Neural cell (in vitro differentiated cells): Measurements from ENCODE around the gene NR2F6. TPM values are rescaled to one million over a fixed set of nuclear protein-coding genes. Genes with fewer than 3 reads are reported as not detected.

Source experiments
- H2AFZ ChIP-seq: fragments of 200-600, 300-800 bp; sonication (generic), shearing (Covaris generic); 2 replicates; pipeline ENCODE4 v1.6.0; 2014; ENCODE audit warnings: low read depth, mild to moderate bottlenecking, antibody characterized with exemption, low read length, moderate library complexity
- H3F3A ChIP-seq: fragments of 200-600 bp; shearing (Covaris generic); 2 replicates; pipeline ENCODE4 v1.6.1; 2016; ENCODE audit warnings: mild to moderate bottlenecking, moderate library complexity, mixed read lengths, antibody characterized with exemption, low read length; ENCODE audit not compliant: insufficient read depth, poor library complexity, severe bottlenecking
- H3K27ac ChIP-seq: fragments of 200-600, 300-800 bp; sonication (generic), shearing (Covaris generic); 2 replicates; pipeline ENCODE4 v1.5.1; 2014; ENCODE audit warnings: mild to moderate bottlenecking, low read length, moderate library complexity
- H3K27me3 ChIP-seq: fragments of 300-800, 200-600 bp; sonication (generic), shearing (Covaris generic); 2 replicates; pipeline ENCODE4 v1.6.0; 2014; ENCODE audit warnings: mild to moderate bottlenecking, low read depth, low read length, moderate library complexity; ENCODE audit not compliant: insufficient read depth
- H3K36me3 ChIP-seq: fragments of 300-800, 200-600 bp; sonication (generic), shearing (Covaris generic); 2 replicates; pipeline ENCODE4 v1.5.1; 2014; ENCODE audit warnings: mild to moderate bottlenecking, antibody characterized with exemption, low read length, moderate library complexity; ENCODE audit not compliant: insufficient read depth
- H3K4me2 ChIP-seq: fragments of 300-800, 200-600 bp; sonication (generic), shearing (Covaris generic); 2 replicates; pipeline ENCODE4 v1.6.0; 2014; ENCODE audit warnings: mild to moderate bottlenecking, low read length
- H3K4me3 ChIP-seq: fragments of 300-800, 200-600 bp; sonication (generic), shearing (Covaris generic); 2 replicates; pipeline ENCODE4 v1.5.1; 2014; ENCODE audit warnings: mild to moderate bottlenecking, low read length, moderate library complexity
- H3K79me2 ChIP-seq: fragments of 200-600 bp; shearing (Covaris generic); replicated peaks from 2 replicates; pipeline ENCODE4 v1.6.0; 2014; ENCODE audit warnings: mild to moderate bottlenecking, low read length, moderate library complexity; ENCODE audit not compliant: insufficient read depth
- H3K9ac ChIP-seq: fragments of 300-800, 200-600 bp; sonication (generic), shearing (Covaris generic); 2 replicates; pipeline ENCODE4 v1.6.1; 2016; ENCODE audit warnings: mild to moderate bottlenecking, low read length, mixed read lengths
- H3K9me2 ChIP-seq: fragments of 200-600 bp; shearing (Covaris generic); 2 replicates; pipeline ENCODE4 v1.6.1; 2016; ENCODE audit warnings: mild to moderate bottlenecking, low read length, mixed read lengths; ENCODE audit not compliant: insufficient read depth
- H3K9me3 ChIP-seq: fragments of 200-600, 300-800 bp; sonication (generic), shearing (Covaris generic); 2 replicates; pipeline ENCODE4 v1.6.1; 2016; ENCODE audit warnings: mild to moderate bottlenecking, mixed run types, low read length, moderate library complexity, mixed read lengths
- H4K20me1 ChIP-seq: fragments of 200-600 bp; shearing (Covaris generic); 2 replicates; pipeline ENCODE4 v1.6.1; 2016; ENCODE audit warnings: mild to moderate bottlenecking, mixed run types; ENCODE audit not compliant: insufficient read depth
- EP300 ChIP-seq: fragments of 450-650 bp; conservative IDR thresholded peaks from 2 replicates; pipeline ENCODE4 v1.6.1; 2014; ENCODE audit warnings: antibody characterized with exemption, mild to moderate bottlenecking, moderate library complexity; ENCODE audit not compliant: poor library complexity, severe bottlenecking
- EZH2 ChIP-seq: fragments of 200-600, 300-800 bp; shearing (Covaris generic), sonication (generic); IDR thresholded peaks from 2 replicates; pipeline ENCODE4 v1.6.1; 2014; ENCODE audit warnings: antibody characterized with exemption, low read length, borderline replicate concordance, mild to moderate bottlenecking; ENCODE audit not compliant: insufficient read depth, poor library complexity, severe bottlenecking
- MXI1 ChIP-seq: fragments of 450-650 bp; conservative IDR thresholded peaks from 2 replicates; pipeline ENCODE4 v1.6.1; 2014; ENCODE audit warnings: antibody characterized with exemption, mild to moderate bottlenecking; ENCODE audit not compliant: poor library complexity, severe bottlenecking
- POLR2AphosphoS5 ChIP-seq: IDR thresholded peaks from 2 replicates; pipeline ENCODE4 v1.6.1; 2012
- RAD21 ChIP-seq: fragments of 450-650 bp; conservative IDR thresholded peaks from 2 replicates; pipeline ENCODE4 v1.6.1; 2014; ENCODE audit warnings: antibody characterized with exemption, mild to moderate bottlenecking, moderate library complexity
- SMC3 ChIP-seq: fragments of 450-650 bp; conservative IDR thresholded peaks from 2 replicates; pipeline ENCODE4 v1.6.1; 2014; ENCODE audit warnings: antibody characterized with exemption, mild to moderate bottlenecking, moderate library complexity; ENCODE audit not compliant: poor library complexity
- TAF1 ChIP-seq: IDR thresholded peaks from 2 replicates; pipeline ENCODE4 v1.6.1; 2012; ENCODE audit warnings: low read depth
- polyA plus RNA-seq: library from polyadenylated mRNA; depleted of rRNA; stranded (reverse); fragments of >200 nt; gene quantifications from 2 replicates; pipeline ENCODE4 v1.2.3, GENCODE V29; 2014
- TF ChIP-seq, protein P1 (sequence below): fragments of 450-650 bp; IDR thresholded peaks from 2 replicates; pipeline ENCODE4 v1.5.1; 2014; ENCODE audit warnings: antibody characterized with exemption, mild to moderate bottlenecking, moderate library complexity; ENCODE audit not compliant: poor library complexity, severe bottlenecking
- TF ChIP-seq, protein P2 (sequence below): IDR thresholded peaks from 2 replicates; pipeline ENCODE4 v1.6.1; 2012; ENCODE audit warnings: borderline replicate concordance

The NR2F6 gene
- polyA plus RNA-seq, 1 donor from 2014 or later: 26.9 TPM

DNA sequence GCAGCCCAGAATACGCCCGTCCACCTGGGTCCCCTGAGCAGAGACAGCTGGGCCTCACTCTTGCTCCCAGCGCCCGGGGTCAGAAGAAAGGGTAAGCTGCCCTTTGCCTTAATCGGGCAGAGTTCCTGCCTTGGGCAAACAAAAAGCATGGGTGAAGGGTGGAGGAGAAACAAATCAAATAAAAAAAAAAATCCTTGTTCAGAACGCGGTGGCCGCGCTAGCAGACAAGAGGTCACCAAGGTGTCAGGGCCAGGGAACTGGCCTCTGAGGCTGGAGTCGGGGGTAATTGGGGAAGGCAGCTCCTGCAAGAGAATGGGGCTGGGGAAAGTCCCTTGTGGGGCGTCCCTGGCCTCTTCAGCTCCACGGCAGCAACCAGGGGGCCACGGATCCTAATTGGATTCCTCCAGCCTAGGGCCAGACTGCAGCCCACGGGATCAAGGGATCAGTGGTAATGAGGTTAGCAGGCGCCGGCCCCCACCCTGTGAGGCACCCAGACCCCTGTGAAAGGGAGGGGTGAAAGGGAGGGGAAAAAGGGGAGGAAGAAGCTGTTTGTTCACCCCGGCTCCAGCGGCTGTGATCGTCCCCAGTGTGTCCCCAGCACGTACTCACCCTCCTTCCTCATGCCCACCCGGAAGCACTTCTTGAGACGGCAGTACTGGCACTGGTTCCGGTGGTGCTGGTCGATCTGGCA is 5.5 kb downstream of the NR2F6 start:
- no peaks in the 10 kb centered on the region for H3K79me2 ChIP-seq
- TF ChIP-seq MXI1 (no peak), EZH2 (no peak), POLR2AphosphoS5 (no peak), RAD21 (no peak), TAF1 (no peak), EP300 (no peak), SMC3 (no peak)
- TF ChIP-seq, protein P1, sequence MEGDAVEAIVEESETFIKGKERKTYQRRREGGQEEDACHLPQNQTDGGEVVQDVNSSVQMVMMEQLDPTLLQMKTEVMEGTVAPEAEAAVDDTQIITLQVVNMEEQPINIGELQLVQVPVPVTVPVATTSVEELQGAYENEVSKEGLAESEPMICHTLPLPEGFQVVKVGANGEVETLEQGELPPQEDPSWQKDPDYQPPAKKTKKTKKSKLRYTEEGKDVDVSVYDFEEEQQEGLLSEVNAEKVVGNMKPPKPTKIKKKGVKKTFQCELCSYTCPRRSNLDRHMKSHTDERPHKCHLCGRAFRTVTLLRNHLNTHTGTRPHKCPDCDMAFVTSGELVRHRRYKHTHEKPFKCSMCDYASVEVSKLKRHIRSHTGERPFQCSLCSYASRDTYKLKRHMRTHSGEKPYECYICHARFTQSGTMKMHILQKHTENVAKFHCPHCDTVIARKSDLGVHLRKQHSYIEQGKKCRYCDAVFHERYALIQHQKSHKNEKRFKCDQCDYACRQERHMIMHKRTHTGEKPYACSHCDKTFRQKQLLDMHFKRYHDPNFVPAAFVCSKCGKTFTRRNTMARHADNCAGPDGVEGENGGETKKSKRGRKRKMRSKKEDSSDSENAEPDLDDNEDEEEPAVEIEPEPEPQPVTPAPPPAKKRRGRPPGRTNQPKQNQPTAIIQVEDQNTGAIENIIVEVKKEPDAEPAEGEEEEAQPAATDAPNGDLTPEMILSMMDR: no peak
- TF ChIP-seq, protein P2, sequence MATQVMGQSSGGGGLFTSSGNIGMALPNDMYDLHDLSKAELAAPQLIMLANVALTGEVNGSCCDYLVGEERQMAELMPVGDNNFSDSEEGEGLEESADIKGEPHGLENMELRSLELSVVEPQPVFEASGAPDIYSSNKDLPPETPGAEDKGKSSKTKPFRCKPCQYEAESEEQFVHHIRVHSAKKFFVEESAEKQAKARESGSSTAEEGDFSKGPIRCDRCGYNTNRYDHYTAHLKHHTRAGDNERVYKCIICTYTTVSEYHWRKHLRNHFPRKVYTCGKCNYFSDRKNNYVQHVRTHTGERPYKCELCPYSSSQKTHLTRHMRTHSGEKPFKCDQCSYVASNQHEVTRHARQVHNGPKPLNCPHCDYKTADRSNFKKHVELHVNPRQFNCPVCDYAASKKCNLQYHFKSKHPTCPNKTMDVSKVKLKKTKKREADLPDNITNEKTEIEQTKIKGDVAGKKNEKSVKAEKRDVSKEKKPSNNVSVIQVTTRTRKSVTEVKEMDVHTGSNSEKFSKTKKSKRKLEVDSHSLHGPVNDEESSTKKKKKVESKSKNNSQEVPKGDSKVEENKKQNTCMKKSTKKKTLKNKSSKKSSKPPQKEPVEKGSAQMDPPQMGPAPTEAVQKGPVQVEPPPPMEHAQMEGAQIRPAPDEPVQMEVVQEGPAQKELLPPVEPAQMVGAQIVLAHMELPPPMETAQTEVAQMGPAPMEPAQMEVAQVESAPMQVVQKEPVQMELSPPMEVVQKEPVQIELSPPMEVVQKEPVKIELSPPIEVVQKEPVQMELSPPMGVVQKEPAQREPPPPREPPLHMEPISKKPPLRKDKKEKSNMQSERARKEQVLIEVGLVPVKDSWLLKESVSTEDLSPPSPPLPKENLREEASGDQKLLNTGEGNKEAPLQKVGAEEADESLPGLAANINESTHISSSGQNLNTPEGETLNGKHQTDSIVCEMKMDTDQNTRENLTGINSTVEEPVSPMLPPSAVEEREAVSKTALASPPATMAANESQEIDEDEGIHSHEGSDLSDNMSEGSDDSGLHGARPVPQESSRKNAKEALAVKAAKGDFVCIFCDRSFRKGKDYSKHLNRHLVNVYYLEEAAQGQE: no peak
- no peak overlapping the region for H3K27ac ChIP-seq

DNA sequence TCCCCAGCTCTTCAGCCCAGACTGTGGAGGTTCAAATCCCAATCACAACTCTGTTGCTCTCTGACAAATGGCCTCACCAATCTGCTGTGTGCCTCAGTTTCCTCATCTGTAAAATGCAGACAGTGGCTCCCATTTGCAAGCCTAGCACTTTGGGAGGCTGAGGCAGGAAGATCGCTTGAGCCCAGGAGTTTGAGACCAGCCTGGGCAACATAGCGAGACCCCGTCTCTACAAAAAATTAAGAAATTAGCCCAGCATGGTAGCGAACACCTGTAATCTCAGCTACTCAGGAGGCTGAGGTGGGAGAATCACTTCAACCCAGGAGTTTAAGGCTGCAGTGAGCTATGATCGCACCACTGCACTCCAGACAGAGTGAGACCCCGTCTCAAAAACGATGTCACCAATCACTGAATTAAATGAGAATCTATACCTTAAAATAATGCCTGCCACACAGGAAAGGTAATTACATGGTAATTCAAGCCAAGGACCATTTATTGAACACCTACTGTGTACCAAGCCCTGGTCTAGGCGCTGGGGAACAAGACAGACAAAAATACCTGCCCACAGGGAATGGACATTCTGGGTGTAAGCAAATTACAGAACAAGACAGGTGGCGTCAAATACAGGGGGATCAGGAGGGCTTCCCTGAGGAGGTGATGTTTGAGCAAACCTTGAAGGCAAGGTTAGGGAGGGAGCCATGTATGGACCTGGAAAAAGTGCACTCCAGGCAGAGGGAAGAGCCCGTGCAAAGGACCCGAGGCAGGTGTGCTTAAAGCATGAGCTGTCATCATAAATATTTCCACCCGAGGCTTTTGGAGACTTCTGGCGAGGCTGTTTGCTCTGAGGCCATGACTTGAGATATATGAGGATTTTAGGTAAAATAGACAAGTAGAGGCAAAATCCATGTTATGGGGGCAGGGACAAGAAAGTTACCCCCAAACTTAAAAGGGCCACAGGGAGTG is 7.7 kb downstream of the NR2F6 start:
- Histone ChIP-seq H3K27ac (no peak overlapping the region), H3K27me3 (no peaks in the 10 kb centered on the region), H3K4me2 (no peak overlapping the region), H3K79me2 (peaks cover 3% of the 10 kb centered on the region), H2AFZ (no peak overlapping the region), H3K9ac (no peak overlapping the region), H3K9me2 (no peaks in the 10 kb centered on the region), H3K4me3 (no peak overlapping the region), H3F3A (no peaks in the 10 kb centered on the region), H4K20me1 (no peaks in the 10 kb centered on the region), H3K9me3 (no peaks in the 10 kb centered on the region), H3K36me3 (no peaks in the 10 kb centered on the region)
- TF ChIP-seq SMC3 (no peak), POLR2AphosphoS5 (no peak), EP300 (no peak), RAD21 (no peak), MXI1 (no peak), TAF1 (no peak), EZH2 (no peak)
- TF ChIP-seq, protein P1: no peak
- TF ChIP-seq, protein P2: no peak

More for the DNA sequence above, 5.5 kb downstream of the NR2F6 start:
- Histone ChIP-seq H3K9me2 (no peaks in the 10 kb centered on the region), H3F3A (no peaks in the 10 kb centered on the region), H3K9me3 (no peaks in the 10 kb centered on the region), H3K4me3 (no peak overlapping the region), H4K20me1 (no peaks in the 10 kb centered on the region), H3K36me3 (no peaks in the 10 kb centered on the region), H3K27me3 (no peaks in the 10 kb centered on the region), H3K4me2 (no peak overlapping the region), H3K9ac (no peak overlapping the region), H2AFZ (no peak overlapping the region)
